ENCODE measurements around the gene PSMC4.
"Not testable (repeated sequence)": the region's sequence is repeated elsewhere in the genome, so short reads cannot be mapped to it uniquely, and the experiment has no call there.

The PSMC4 gene

DNA sequence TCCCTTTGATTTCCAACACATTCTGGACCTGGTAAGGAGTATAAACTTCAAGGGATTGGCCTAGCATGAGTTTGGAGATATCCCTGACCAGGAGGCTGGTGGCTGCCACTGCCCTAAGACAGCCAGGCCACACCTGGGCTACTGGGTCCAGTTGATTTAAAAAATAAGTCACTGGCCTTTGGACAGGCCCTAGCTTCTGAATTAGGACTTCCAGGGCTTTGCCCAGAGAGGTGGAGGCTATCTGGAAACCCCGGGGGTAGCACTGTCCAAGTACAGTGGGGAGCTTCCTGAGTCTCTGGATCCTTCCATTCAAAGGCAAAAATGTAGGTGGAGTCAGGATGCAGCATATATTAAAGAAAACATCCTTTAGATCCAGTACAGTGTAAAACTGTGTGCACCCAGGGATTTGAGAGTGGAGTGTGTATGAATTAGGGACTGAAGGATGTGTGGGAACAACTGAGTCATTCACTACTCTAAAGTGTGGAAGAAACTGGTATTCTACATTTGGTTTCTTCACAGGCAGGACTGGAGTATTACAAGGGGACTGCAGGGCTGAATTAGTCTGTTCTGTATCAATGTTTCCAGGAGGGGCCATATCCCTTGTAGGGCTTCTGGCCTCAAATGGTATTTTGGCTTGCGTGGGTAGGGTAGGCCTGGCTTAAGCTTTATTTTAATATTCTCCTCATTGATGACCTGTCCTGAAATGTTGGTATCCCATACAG lies 21.8 kb upstream of the PSMC4 start:
- DNase-seq: no peak

DNA sequence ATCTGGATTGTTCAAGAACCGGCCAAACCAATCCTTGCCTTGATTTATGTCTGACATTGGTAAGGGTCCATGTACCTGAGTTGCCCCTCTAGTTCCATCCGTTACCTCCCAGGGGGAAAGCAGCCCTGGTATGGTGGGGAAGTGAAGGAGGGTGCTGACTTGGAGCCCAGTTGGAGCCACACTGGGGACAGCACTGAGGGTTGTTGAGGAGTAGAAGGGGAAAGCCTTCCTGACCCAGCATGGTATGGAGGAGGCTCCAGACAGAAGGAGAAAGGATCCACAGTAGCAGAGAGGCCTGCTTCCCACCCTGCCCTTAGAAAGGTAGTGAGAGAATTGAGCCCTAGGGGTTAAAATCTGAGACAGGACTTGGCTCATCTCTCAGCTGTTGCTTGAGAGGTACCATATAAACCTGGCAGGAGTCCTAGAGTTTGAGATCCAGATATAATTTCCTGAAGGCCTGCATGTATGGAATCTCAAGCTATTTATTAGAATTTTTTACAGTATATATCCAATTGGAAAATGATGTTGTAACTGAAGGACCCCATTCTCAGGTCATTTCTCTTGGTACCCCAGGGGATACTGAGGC lies 19.8 kb upstream of the PSMC4 start:
- DNase-seq: no peak

DNA sequence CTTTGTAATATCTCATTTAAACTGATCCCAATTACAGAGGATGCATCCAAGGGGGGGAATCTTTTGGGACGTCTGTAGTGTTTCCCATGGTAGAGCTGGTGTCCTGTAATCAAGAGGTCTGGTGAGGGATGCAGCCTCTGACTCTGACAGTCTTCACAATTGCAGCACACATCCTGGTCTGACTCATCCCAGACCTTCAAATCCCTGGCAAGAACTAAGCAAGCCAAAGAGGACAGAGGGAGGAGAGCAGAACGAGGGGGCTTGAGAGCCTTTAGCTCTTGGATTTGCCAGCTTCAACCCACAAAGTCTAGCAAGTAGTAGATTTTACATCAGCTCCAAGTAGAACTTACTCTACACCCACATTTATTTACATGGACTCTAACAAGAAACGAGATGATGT lies 19.3 kb upstream of the PSMC4 start:
- DNase-seq: no peak

DNA sequence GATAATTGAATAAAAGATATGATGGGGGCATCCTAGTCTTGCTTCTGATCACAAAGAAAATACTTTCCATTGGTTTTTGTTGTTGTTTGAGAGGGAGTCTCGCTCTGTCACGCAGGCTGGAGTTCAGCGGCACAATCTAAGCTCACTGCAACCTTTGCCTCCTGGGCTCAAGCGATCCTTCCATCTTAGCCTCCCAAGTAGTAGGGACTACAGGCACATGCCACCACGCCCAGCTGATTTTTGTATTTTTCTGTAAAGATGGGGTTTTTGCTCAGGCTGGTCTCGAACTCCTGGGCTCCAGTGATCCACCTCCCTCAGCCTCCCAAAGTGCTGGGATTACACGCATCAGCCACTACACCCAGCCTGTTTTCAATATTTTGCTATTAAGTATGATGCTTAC lies 17.1 kb upstream of the PSMC4 start:
- no peak for DNase-seq

DNA sequence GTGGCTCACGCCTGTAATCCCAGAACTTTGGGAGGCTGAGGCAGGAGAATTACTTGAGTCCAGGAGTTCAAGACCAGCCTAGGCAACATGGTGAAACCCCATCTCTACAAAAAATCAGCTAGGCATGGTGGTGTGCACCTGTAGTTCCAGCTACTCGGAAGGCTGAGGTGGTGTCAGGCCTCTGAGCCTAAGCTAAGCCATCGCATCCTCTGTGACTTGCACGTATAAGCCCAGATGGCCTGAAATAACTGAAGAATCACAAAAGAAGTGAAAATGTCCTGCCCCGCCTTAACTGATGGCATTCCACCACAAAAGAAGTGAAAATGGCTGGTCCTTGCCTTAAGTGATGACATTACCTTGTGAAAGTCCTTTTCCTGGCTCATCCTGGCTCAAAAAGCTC lies 13.1 kb upstream of the PSMC4 start:
- not testable (repeated sequence) for DNase-seq

DNA sequence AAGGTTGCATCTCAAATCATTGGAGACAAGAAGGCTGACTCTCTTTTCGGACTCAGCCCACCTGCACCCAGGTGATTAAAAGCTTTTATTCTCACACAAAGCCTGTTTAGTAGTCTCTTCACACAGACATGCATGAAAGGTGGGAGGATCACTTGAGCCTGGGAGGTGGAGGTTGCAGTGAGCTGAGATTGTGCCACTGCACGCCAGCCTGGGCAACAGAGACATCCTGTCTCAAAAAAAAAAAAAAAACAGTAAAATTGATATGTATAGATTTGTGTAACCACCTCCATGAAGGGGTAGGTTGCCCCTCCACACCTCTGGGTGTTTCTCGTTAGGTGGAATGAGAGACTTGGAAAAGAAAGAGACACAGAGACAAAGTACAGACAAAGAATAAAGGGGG lies 12.0 kb upstream of the PSMC4 start:
- DNase-seq: not testable (repeated sequence)

DNA sequence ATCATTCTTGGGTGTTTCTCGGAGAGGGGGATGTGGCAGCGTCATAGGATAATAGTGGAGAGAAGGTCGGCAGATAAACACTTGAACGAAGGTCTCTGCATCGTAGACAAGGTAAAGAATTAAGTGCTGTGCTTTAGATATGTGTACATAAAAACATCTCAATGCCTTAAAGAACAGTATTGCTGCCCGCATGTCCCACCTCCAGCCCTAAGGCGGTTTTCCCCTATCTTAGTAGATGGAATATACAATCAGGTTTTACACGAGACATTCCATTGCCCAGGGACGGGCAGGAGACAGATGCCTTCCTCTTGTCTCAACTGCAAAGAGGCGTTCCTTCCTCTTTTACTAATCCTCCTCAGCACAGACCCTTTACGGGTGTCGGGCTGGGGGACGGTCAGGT lies 11.6 kb upstream of the PSMC4 start:
- not testable (repeated sequence) for DNase-seq

DNA sequence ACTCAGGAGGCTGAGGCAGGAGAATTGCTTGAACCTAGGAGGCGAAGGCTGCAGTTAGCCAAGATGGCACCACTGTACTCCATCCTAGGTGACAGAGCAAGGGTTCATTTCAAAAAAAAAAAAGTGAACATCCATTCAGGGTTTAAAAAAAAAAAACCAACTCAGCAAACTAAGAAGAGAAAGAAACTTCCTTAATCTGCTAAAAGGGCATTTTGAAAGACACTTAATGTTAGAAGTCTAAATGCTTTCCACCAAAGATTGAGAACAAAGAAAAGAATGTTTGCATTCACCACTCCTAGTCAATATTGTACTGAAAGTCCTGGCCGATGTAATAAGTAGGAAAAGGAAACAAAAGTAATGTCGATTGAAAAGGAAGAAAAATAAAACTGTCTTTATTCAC lies 7.1 kb upstream of the PSMC4 start:
- no peak for DNase-seq

DNA sequence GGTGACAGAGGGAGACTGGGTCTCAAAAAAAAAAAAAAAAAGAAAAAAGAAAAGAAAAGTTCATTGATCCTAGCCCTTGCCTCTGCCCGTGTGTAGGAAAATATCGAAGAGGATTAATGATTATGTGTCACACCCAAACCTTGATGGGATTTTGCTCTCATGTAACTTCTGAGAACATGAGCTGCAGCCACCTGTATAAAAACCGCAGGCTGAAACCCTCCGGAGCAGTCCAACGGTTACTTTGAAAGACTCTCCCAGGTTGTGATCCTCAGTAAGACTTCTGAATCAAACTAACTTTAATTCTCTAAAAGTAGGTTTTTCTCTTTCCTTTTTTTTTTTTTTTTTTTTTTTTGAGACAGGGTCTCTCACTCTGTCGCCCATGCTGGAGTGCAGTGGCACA lies 4.3 kb upstream of the PSMC4 start:
- DNase-seq: no peak

DNA sequence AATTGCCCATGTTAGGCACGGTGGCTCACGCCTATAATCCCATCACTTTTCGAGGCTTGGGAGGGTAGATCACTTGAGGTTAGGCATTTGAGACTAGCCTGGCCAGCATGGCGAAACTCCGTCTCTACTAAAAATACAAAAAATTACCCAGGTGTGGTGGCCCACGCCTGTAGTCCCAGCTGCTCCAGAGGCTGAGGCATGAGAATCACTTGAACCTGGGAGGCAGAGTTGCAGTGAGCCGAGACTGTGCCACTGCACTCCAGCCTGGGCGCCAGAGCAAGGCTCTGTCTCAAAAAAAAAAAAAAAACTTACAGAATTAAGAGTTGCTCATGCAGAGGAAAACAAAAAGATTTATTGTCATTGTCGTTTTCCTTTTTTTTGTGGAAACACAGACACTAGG lies 3.4 kb upstream of the PSMC4 start:
- no peak for DNase-seq

DNA sequence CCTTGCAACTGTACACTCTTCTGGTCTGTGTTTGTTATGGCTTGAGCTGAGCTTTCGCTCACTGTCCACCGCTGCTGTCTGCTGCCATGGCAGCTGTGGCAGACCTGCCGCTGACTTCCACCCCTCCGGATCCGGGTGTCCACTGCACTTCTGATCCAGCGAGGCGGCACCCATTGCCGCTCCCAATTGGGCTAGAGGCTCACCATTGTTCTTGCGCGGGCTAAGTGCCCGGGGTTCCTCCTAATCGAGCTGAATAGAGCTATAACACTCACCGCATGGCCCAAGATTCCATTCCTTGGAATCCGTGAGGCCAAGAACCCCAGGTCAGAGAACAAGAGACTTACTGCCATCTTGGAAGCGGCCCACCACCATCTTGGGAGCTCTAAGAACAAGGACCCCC lies 2.2 kb upstream of the PSMC4 start:
- no peak for DNase-seq

DNA sequence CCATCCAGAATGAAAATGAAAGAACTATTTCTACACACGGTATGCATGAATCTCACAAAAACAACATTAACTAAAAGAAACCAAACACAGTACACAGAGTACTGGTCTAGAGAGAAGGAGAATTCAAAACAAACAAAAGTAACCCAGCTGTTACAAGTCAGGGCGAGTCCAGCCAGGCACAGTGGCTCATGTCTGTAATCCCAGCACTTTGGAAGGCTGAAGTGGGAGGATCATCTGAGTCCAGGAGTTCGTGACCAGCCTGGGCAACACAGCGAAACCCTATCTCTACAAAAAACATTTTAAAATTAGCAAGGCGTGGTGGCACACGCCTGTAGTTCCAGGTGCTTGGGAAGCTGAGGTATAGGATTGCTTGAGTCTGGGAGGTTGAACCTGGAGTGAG lies 1.7 kb upstream of the PSMC4 start:
- no peak for DNase-seq

DNA sequence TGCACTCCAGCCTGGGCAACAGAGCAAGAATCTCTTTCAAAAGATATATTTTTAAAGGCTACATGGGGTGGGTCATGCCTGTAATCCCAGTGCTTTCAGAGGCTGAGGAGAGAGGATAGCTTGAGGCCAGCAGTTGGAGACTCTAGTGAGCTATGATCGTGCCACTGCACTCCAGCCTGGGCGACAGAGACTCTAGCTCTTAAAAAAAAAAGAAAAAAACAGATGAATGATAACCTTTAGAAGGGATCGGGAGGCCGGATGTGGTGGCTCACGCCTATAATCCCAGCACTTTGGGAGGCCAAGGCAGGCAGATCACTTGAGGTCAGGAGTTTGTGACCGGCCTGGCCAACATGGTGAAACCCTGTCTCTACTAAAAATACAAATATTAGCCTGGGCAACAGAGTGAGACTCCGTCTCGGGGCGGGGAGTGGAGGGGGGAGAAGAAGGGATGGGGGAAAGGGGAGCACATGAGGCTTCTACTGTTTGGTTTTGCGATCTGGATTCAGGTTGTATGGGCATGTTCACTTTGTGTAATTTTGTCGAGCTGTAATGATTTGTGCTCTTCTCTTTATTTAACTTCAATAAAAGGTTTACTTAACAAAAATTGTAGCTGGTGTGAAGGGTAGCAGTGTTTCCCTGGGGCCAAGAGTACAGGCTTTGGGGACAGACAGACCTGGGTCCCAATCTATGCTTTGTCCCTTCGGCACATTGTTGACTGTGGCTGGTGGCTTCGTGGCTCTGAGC lies 1.1 kb upstream of the PSMC4 start:
- no peak for DNase-seq

DNA sequence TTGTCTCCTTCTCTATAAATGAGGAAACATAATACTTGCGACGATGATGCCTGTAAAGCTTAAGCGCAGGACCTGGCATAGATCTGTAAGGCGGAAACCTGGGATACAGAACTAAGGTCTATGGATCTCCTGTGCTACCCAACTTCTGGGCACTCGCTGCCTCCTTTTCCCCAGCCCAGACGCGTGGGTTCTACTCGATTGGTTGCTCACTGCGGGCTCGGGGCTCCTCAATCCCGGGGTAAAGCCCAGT lies 615 bp upstream of the PSMC4 start:
- DNase-seq: no peak

DNA sequence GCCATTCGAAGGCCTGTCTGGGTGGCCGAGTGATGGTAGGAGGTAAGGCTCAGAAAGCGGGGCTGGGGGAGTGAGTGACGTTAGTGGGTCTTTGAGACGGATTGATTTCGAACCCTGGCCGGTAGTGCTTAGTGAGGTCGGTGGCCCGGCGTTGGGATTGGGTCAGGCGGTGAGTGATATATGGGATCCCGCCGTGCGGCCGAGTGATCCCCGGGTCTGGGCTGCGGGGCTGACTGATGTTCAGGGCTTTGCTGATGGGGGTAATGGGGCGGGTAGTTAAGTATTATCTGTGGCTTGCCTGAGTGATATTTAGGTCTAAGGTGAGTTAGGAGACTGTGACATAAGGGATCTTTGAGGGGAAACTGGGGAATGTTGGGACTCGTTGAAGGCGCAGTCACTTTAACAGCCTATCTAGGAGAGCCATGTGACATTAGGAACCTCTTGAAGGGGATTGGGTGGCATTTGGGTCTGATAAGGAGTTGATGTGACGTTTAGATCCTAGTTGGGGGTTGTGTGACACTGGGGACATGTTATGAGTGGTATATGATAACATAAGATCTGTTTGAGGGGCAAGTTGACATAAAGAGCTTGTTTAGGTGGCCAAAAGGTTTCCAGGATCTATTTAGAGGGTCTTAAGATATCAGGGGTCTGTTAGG lies 543 bp downstream of the PSMC4 start:
- DNase-seq: no peak

DNA sequence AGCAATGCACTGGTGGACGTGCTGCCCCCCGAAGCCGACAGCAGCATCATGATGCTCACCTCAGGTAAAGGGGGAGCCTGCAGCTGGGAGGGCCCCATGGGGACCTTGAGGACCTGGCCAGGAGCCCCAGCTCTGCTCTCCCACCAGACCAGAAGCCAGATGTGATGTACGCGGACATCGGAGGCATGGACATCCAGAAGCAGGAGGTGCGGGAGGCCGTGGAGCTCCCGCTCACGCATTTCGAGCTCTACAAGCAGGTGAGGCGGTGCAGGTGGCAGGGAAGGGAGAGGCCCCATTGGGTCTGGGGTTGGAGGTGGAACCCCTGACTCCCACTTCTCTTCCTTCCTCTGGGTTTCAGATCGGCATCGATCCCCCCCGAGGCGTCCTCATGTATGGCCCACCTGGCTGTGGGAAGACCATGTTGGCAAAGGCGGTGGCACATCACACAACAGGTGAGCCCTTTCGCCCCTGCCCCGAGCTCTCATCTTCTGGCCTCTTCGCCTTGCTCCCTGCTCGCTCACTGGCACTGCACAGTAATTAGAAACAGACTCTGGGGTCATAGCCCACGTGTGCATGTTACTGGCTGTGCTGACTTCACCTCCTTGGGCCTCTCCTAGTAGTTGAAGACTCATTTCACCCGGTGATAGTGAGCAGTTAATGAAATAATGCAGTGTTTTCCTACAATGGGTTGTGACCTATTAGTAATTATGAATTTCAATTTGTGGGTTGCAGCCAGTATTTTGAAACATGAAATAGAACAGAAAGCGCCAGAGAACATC lies 3.6 kb downstream of the PSMC4 start:
- DNase-seq: no peak

DNA sequence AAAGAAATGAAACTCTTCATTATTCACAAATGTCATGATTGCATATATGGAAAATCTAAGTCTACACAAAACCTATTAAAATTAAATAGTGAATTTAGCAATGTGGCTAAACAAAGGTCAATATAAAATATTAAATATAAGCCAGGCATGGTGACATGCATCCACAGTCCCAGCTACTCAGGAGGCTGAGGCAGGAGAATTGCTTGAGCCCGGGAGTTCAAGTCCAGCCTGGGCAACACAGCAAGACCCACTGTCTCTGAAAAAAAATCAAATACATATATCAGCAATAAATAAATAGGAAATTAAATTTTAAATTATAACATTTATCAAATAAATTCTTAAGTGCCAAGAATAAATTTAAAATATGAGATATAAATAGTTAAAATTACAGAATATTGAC lies 11.9 kb downstream of the PSMC4 start:
- DNase-seq: no peak

DNA sequence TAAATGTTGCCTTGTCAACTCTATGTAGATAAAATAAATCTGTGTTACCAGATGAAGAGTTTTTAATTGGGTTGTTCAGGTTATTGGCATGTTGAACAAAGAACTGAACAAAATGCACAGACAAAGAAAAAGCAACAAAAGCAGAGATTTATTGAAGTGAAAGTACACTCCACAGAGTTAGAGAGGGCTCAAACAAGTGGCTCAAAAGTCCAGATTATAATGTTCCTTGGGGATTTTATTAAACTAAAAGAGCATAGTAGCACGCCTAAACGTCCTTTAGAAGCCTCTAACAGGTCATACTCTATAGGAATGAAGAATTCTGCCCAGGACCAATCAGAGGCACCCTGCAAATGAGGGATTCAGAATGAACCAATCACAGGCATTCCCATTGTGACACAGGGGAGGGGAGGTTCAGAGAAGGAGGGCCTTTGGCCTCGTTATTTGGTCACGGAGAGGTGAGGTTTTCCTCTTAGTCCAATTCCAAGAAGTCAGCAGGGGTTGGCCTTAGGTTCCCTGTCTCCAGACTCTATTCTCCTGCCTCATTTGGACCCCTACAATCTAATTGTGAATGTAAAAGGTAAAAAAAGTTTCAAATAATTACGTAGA lies 12.8 kb downstream of the PSMC4 start:
- DNase-seq: no peak

DNA sequence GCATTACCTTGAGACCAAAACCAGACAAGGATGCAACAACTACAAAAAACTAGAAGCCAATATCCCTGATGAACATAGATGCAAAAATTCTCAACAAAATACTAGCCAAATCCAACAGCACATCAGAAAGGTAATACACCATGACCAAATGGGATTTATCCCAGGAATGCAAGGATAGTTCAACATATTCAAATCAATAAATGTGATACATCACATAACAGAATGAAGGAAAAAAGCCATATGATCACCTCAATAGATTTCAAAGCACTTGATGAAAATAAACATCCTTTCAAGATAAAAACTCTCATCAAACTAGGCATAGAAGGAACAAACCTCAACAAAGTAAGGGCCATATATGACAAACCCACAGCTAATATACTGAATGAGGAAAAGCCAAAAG lies 15.7 kb downstream of the PSMC4 start:
- no peak for DNase-seq

DNA sequence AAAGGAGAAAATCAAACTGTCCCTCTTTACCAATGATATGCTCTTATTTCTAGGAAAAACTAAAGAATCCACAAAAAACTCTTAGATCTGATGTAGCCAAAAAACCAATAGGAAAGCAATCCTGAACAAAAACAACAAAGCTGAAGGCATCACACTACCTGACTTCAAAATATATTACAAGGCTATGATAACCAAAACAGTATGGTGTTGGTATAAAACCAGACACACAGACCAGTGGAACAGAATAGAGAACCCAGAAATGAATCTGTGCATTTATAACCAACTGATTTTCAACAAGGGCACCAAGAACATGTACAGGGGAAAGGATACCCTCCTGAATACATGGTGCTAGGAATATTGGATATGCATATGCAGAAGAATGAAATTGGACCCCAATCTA lies 16.2 kb downstream of the PSMC4 start:
- DNase-seq: no peak

DNA sequence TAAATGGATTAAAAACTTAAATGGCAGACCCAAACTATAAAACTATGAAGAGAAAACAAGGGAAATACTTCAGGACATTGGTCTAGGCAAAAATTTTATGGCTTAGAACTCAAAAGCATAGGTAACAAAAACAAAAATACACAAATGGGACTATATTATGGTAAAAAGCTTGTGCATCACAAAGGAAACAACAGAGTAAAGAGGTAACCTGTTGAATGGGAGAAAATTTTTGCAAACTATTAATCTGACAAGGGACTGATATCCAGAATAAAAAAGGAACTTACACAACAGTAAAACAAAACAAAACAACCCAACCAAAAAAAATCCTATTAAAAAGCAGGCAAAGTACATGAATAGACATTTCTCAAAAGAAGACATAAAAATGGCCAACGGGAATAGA lies 16.6 kb downstream of the PSMC4 start:
- DNase-seq: no peak

DNA sequence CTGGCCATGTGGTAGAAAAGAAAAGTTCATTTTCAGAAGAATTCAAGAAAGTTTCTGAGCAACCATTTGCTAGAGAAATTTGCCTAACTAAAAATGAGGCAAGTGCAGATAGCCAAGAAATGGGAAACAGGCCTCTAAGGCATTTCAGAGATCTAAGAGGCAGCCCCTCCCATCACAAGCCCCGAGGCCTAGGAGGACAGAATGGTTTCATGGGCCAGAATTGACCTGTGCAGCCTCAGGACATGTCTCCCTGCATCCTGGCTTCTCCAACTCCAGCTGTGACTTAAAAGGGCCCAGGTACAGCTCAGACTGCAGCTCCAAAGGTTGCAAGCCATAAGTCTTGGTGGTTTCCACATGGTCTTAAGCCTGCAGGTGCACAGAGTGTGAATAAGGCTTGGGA lies 22.6 kb downstream of the PSMC4 start:
- no peak for DNase-seq

DNA sequence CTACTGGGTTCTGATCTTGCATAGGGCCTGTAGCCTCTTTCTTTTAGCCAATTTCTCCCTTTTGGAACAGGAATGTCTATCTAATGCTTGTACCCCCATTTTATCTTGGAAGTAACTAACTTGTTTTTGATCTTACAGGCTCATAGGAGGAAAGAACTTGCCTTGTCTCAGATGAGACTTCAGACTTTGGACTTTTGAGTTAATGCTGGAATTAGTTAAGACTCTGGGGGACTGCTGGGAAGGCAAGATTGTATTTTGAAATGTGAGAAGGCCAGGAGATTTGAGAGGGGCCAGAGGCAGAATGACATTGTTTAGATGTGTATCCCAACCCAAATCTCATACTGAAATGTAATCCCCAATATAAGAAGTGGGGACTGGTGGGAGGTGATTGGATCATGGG lies 23.4 kb downstream of the PSMC4 start:
- DNase-seq: no peak

All from activated CD4-positive, alpha-beta T cell treated with anti-CD3 and anti-CD28 coated beads for 1 hour (primary cell).